ENCODE data around the gene PIGU.

DNA sequence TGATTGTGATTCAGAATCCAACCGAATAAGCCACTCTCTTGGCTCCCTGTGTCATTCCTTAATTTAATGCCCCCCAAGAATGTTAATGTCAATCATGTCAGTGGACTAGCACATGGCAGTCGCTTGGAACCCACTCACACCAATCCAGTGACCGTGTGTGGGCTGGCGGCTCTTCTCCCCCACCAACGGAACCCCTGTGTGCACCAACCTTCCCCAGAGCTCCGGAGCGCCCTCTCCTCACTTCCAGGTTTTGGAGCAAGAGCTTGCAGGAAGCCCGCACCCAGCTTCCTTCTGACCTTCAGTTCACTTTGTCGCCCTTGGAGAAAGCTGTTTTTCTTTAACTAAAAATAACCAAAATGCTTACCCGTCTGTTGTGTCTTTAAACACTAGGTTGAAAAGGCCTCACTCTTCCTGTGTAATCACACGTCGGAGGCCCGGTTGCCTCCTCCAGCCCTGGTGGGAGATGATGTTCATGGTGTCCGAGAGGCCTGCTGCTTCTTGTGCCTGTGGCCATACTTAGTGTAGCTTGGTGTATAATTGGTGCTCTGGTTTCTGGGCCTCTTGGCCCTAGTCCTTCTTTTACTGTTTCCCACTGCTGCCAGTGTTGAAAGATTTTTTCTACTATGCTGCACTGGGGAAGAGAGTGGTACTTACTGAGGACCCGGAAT lies 136.2 kb downstream of the PIGU start:
- TF ChIP-seq CTCF (IDR thresholded peaks at IDR 0.05): no peak
- TF ChIP-seq POLR2AphosphoS5 (IDR thresholded peaks at IDR 0.05): no peak
- TF ChIP-seq POLR2A (IDR thresholded peaks at IDR 0.05): no peak
- TF ChIP-seq EP300 (IDR thresholded peaks at IDR 0.05): no peak

Data from stomach (tissue), 4 donors.